ENCODE data around the gene CDH12.
"Not testable (repeated sequence)": the region's sequence is repeated elsewhere in the genome, so short reads cannot be mapped to it uniquely, and the experiment has no call there.

Gene CDH12

GRCh38 chr5:22250528-22250927, 602.6 kb downstream of the CDH12 start:
- no peak for DNase-seq

- DNase-seq: no peak
Observed at GRCh38 chr5:22249209-22249729, 603.9 kb downstream of the CDH12 start.

DNA sequence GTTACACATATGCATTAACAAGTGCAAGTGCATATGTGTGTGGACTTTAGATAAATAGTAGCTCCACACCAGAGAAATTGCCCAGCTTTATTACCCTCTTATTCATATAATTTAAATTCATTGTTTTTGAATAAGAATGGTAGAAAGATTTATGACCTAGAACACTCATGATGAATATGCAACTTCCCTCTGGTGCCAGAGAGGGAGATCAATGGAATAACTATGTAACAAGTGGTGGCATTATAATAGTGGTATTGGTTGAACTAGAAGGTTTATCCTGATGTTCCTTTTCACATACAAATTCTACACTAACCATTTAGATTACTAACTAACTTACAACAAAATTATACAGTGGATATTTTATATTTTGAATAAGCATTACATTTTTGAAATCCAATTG, 607.4 kb downstream of the CDH12 start:
- no peak for DNase-seq

DNA sequence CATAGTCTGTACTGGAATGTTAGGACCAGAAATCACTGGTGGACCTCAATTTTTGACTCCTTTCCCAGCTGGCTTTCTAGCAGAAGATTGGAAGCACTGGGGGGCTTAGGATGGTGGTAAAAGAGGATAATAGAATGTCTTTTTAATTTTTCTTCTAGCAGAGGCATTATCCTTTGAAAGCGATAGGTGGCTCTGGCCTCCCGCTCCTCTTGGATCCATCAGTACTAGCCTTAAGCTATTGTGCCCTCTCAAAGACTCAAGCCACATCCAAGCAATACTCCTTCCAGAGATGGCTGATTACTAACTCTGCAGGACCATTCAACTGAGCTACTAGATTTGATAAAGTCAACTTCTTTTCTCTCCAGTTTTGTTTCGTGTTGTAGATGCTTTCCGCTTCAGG, 610.6 kb downstream of the CDH12 start:
- DNase-seq: no peak

DNA sequence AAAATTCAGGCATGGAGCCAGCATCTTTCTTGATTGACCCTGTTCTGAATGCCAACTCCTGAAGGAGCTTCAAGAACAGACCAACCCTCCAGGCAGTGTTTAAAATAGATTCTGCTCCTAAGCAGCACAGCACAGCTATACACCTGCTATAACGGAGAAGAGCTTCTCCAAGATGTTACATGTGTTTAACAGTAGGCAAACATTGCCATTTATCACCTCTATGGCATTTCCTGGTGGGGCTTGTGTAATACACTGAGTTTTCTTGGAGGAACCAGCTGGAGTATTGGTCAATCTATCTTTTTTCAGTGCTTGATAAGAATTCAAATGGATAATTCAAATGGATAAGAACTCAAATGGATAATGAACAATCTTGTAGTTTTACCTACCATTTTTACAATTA, 615.1 kb downstream of the CDH12 start:
- DNase-seq: no peak

GRCh38 chr5:22226423-22226822, 626.7 kb downstream of the CDH12 start:
- no peak for DNase-seq

GRCh38 chr5:22223079-22223478, 630.1 kb downstream of the CDH12 start:
- no peak for DNase-seq

DNA sequence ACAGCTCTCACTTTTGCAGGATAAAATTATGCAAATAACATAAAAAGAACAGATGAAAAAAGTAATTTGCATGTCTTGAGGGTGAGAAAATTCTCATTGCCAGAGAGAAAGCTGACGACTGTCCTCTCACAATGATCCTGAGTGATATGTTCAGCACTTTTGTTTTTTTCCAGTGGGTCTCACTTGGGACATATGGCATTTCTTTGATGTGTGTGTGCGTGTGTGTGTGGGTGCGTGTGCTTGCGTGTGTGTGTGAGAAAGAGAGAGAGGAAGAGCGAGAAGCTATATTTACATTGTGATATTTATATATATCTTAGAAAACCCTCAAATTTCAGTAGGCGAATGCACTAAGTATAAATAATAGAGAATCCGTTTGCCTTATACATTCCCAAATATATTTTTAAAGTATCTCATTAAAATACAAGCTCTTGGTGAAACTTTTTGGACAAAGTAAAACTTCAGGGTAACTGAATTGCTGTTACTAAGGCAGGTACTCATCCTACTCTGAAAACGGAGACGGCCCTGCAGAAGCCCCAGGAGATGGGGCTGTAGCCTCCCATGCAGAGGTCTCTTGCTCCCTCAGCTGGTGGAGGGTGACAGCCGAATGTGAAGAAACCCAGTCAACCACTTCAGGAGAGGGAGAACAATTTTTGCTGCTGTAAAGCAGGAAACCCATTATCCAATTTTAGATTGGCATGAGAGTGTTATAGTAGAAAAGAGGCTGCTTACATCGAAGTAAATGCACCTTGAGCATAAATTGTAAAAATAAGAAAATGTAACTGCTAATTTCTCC, 639.2 kb downstream of the CDH12 start:
- not testable (repeated sequence) for DNase-seq

DNA sequence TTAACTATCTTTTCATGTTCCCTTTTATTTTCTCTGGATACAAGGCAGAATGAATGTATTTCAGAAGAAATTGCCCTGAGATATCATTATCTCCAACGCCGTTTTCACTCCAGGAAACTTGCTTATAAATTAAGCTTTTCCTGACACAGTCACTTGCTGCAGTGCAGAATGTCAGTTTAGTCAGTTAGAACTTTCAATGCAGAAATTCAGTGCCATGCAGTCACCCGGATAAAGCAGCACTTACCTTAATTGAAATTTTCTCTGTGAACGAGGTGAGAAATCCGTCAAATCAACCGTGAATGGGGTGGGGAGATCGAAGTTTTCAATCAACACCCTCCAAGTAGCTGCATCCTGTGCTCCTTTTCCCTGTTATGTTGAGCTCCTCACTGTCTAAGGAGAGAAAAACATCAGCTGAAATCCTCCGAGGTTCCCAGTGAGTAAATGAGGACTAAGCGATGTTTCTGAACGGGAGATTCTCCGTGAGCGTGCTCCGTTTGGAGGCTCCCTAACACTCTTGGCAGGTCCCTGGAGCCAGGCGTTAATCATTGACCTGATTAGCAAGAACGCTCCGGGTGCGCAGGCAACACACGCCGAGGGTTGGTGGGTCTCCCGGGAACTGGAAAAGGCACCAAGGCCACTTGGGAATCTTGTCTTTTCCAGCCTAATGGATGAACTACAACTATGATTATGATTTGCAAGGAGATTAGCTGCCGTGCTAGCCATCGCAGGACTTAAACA, 640.7 kb downstream of the CDH12 start:
- DNase-seq: not testable (repeated sequence)

DNA sequence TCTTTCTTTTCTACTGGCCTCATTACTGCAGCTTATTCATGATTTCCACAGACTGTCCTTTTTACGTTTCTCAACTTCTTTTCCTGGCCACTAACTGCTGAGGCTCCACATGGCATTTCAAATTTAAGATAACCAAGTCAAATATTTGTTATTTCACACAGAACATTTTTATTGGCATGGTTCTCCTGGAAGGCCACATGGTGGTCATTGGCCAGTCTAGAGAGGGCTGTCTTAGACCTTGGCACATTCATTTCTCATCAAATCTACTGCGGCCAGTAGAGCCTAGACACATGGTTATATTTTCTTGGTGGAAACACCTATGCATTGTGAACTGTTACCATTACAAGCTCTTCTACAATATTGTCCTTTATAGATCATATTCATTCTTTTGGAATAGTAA, 644.7 kb downstream of the CDH12 start:
- not testable (repeated sequence) for DNase-seq

DNA sequence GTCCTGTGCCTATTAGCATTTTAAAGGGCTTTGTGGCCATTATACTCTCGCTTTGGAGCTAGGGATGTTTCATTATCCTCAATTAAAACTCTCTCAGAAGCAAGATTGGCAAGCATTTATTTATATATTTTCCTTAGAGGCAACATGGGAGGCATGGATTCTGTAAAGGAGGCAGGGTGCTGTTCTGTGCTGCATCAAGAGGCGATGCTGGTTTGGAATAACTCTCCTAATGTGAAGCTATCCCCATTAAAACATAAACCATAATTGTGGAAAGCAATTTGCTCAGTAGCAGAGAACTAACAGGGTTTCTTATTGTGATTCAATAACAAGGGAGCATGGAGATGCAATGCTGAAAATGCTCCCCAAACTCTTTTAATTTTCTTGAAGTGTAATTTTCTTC, 664.5 kb downstream of the CDH12 start:
- DNase-seq: not testable (repeated sequence)

DNA sequence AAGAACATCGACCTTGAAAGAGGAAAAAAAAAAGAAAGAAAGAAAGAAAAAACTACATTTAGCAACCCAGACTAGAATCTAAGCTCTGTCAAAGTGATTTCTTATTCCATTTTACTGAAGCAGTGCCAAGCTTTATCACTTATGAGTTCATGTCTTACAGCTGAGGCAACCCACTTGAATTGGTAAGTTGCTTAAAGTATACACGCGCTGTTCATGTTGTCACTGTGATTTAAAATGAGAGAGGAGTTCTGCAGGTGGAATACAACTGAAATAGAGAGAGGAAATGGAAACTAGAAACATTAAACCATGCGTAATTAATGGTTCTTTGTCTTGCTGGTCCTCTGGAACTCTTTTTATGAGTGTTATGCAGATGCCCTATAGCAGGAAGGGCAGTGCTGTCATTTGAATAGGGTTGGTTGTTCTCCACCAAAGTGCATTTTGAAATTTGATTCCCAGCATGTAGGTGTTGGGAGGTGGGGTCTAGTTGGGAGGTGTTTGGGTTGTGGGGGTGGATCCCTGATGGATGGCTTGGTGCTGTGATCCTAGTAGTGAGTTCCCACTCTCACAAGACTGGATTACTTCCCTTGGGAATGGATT, 665.4 kb downstream of the CDH12 start:
- DNase-seq: not testable (repeated sequence)

DNA sequence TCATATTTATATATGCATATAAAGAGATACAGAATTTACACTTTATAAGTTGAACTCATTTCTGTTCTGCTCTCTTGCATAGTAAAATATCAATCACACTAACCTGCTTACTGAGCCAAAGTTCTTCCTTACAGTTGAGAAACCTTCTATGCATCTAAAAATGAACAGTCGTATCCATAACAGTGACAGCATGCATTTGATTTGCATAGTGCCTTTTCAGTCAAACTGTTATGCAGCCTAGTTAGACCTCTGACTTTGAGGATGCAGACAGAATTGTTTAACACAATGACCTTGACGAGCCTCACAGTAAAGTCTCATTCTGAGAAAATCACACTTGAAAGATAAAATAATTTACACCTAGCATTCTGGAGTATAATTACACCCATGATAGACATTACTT, 683.9 kb downstream of the CDH12 start:
- DNase-seq: not testable (repeated sequence)

DNA sequence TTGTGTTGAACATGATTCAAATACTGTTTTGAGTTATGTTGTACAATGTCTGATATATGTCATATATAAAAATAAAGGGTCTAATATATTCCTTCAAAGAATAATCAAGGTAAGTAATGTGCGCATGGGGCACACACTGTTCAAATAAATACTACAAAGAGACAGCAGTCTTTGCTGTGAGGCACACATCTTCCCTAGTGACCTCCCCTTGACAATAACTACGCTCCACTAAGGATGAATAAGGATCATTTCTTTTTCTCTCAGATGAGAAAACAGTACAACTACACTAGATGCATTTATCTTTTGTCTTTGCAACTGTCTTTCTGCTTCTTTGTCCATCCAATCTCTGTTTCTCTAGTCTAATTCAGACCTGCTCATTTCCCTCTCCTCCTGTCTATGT, 684.4 kb downstream of the CDH12 start:
- DNase-seq: not testable (repeated sequence)

DNA sequence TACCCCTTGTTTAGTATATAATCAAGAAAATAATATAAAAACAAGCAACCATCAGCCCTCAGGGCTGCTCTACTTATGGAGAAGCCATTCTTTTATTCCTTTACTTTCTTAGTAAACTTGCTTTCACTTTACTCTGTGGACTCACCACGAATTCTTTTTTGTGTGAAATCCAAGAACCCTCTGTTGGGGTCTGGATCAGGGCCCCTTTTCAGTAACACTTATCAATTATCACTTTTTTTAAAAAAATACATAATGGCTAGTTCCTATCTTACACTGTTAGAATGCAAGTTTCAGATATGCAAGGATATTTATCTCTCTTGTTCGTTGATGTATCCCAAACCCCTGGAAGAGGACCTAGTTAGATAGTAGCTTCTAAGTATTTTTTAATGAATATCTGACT, 687.2 kb downstream of the CDH12 start:
- not testable (repeated sequence) for DNase-seq

- not testable (repeated sequence) for DNase-seq
Observed at GRCh38 chr5:22164910-22165748, 688.0 kb downstream of the CDH12 start.

DNA sequence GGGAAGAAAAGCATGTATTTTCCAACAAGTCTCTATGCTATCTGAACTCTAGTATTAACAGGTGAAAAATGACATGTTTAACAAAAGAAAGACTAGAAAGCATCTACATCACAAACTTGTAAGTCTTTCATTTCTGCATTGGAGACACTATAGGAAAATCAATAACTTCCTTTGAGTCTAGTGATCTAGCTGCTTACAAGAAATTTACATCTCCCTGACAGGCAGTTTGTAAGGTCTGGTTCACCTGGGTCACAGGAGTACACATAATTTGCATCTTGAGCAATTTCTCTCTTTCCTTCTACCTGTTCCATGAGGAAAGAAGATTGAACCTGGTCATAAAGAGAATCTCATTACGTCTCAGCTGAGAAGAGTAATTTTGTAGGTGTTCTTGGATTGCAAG, 696.2 kb downstream of the CDH12 start:
- DNase-seq: not testable (repeated sequence)

GRCh38 chr5:22154779-22155178, 698.4 kb downstream of the CDH12 start:
- not testable (repeated sequence) for DNase-seq

DNA sequence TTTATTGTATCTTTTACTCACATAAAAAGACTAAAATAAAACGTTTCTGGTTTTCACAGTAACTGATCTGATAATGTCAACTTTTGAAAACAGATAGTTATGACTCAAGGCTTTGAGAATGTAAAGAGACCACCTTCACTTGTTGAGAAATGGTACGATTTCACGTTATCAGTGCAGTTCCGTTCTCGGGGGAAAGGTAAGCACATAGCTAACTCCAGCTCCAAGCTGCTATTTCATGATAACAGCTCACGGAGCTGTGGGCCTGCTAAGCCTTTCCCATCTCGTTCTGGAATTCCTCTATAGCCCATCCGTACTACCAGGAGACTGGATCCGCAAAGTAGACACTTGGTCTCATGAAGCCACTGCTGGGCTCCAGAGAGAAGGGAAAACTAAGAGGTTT, 701.3 kb downstream of the CDH12 start:
- not testable (repeated sequence) for DNase-seq

DNA sequence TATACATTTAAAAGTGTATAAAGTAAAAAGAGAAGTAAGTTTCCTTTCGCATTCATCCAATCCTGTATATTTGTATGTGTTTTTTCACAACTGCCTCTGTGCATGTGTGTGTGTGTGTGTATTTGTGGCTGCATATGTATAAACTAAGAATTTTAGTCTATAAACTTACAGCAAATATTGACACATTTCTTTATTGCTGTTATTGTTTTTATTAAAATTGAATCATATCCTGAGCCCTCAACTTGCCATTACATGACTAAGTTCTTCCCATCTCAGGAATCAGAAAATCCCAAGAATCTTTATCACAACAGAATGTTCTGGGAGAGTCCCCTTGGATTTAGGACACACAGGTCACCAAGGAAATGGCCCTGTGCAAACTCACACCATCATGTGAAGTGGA, 712.7 kb downstream of the CDH12 start:
- not testable (repeated sequence) for DNase-seq

DNA sequence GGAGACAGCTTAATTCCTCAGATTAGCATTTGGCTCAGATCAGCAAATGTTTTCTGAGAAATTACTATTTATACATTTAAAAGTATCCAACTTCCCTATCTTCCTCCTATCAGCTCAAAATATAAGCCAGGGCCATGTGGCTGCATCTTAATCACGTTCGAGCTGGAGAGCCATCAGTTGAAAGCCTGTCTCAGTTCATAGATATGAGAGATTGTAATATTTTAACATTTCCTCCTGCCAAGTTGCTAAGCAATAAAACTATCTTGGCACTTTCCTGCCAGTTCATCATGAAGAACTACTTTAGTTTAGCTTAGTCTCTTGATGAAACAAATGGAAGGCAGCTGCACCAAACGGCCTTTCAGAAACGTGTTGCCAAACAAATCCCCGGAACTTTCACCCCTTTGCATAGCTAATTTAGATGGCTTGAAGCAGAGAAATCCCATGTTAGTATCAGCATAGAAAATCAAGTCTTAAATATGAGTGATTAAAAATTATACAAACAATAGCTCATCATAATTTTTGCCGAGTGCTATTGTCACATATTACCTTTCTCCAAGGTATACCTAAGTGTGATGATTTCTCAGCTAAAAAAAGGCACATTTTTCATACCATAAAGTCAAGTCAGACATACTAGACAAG, 713.4 kb downstream of the CDH12 start:
- not testable (repeated sequence) for DNase-seq

DNA sequence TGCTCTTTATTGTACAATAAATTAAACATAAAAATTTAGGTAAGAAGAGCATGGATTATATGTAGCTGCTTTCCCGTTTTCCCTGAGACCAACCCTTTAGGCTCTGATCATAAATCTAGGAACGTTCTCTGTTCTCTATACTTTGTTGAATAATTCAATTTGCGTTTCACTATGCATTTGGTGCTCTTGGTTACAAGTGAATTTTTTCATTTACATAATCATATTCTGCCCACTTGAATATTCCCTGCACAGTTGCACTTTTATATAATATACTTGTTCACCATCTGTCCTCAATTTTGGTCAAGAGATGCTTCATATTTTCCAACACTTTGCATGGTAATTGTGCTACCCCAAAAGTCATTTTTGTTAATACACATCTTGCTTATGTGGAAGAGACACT, 741.8 kb downstream of the CDH12 start:
- DNase-seq: no peak

Measured in activated naive CD4-positive, alpha-beta T cell (primary cell).